Osteocyte (in vitro differentiated cells): ENCODE measurements around the gene RUFY1. TPM values are rescaled to one million over a fixed set of nuclear protein-coding genes. Genes with fewer than 3 reads are reported as not detected.
"Not testable (repeated sequence)": the region's sequence is repeated elsewhere in the genome, so short reads cannot be mapped to it uniquely, and the experiment has no call there.

ENCODE experiments used
- DNase-seq: peaks from one replicate; pipeline ENCODE4 v3.0.0; 2021; ENCODE audit warnings: mixed read lengths; ENCODE audit not compliant: unreplicated experiment; ENCODE audit errors: extremely low spot score
- H3K27ac Mint-ChIP-seq: one replicate; pipeline ENCODE4 v1.8.0; 2021; ENCODE audit warnings: mild to moderate bottlenecking, mixed read lengths; ENCODE audit not compliant: unreplicated experiment
- H3K27me3 Mint-ChIP-seq: one replicate; pipeline ENCODE4 v1.8.0; 2021; ENCODE audit warnings: mixed read lengths; ENCODE audit not compliant: unreplicated experiment
- H3K36me3 Mint-ChIP-seq: one replicate; pipeline ENCODE4 v1.8.0; 2021; ENCODE audit warnings: mixed read lengths; ENCODE audit not compliant: unreplicated experiment
- H3K4me1 Mint-ChIP-seq: one replicate; pipeline ENCODE4 v1.8.0; 2021; ENCODE audit warnings: mixed read lengths; ENCODE audit not compliant: unreplicated experiment
- H3K4me3 Mint-ChIP-seq: one replicate; pipeline ENCODE4 v1.8.0; 2021; ENCODE audit warnings: mild to moderate bottlenecking, moderate library complexity, mixed read lengths; ENCODE audit not compliant: unreplicated experiment
- H3K9me3 Mint-ChIP-seq: one replicate; pipeline ENCODE4 v1.8.0; 2021; ENCODE audit warnings: mixed read lengths; ENCODE audit not compliant: unreplicated experiment
- CTCF ChIP-seq: fragments of 200-600 bp; sonication (generic); IDR thresholded peaks from 2 replicates; pipeline ENCODE4 v1.5.0; 2021; ENCODE audit warnings: antibody characterized with exemption, mild to moderate bottlenecking, moderate library complexity
- total RNA-seq: library from RNA; stranded (reverse); gene quantifications from 2 replicates; pipeline ENCODE4 v1.2.1, GENCODE V29; 2021

RUFY1 gene
- total RNA-seq, 1 donor from 2014 or later, result 46.5 TPM

- H3K36me3 Mint-ChIP-seq, result no peaks in the 10 kb centered on the region
- no peaks in the 10 kb centered on the region for H3K9me3 Mint-ChIP-seq
- no peak overlapping the region for H3K4me3 Mint-ChIP-seq
- H3K27me3 Mint-ChIP-seq, result peaks cover 3% of the 10 kb centered on the region
- TF ChIP-seq CTCF, result no peak
- no peak for DNase-seq
- no peak overlapping the region for H3K27ac Mint-ChIP-seq
- no peaks in the 10 kb centered on the region for H3K4me1 Mint-ChIP-seq
These were observed 44.6 kb upstream of the RUFY1 start for GRCh38 chr5:179505636-179506261.

GRCh38 chr5:179509239-179509638 lies 41.1 kb upstream of the RUFY1 start:
- H3K9me3 Mint-ChIP-seq, result no peaks in the 10 kb centered on the region
- no peak overlapping the region for H3K4me3 Mint-ChIP-seq
- H3K27ac Mint-ChIP-seq, result no peak overlapping the region
- no peak for DNase-seq
- no peaks in the 10 kb centered on the region for H3K36me3 Mint-ChIP-seq
- H3K27me3 Mint-ChIP-seq, result peaks cover 6% of the 10 kb centered on the region
- no peak for TF ChIP-seq CTCF
- H3K4me1 Mint-ChIP-seq, result no peaks in the 10 kb centered on the region

GRCh38 chr5:179509845-179510244 lies 40.5 kb upstream of the RUFY1 start:
- no peak for DNase-seq
- Mint-ChIP-seq H3K27me3 (peaks cover 8% of the 10 kb centered on the region), H3K4me3 (no peak overlapping the region), H3K27ac (no peak overlapping the region), H3K9me3 (no peaks in the 10 kb centered on the region), H3K36me3 (no peaks in the 10 kb centered on the region), H3K4me1 (no peaks in the 10 kb centered on the region)
- no peak for TF ChIP-seq CTCF

GRCh38 chr5:179512452-179513000 lies 37.8 kb upstream of the RUFY1 start:
- DNase-seq, result no peak
- Mint-ChIP-seq H3K27me3 (peaks cover 12% of the 10 kb centered on the region), H3K36me3 (no peaks in the 10 kb centered on the region), H3K4me1 (no peaks in the 10 kb centered on the region), H3K4me3 (no peak overlapping the region), H3K9me3 (no peaks in the 10 kb centered on the region), H3K27ac (no peak overlapping the region)
- no peak for TF ChIP-seq CTCF

GRCh38 chr5:179515501-179515900 lies 34.9 kb upstream of the RUFY1 start:
- not testable (repeated sequence) for H3K27me3 Mint-ChIP-seq, H3K4me1 Mint-ChIP-seq, H3K27ac Mint-ChIP-seq, H3K4me3 Mint-ChIP-seq, H3K36me3 Mint-ChIP-seq, DNase-seq, H3K9me3 Mint-ChIP-seq
